ENCODE results near the gene LRRC61.

Gene LRRC61

GRCh38 chr7:150335774-150336112, 12.6 kb downstream of the LRRC61 start:
- 80% methylated on average over 5 of the region's 6 CpGs for WGBS
- peak overlapping the region in 1 of 2 experiments; percentile 2 for H3K14ac ChIP-seq (ENCODE audit: low read length in 2 of 2)
- no peak overlapping the region for H2BK5ac ChIP-seq (ENCODE audit: low read depth, low read length, poor library complexity, severe bottlenecking)

DNA sequence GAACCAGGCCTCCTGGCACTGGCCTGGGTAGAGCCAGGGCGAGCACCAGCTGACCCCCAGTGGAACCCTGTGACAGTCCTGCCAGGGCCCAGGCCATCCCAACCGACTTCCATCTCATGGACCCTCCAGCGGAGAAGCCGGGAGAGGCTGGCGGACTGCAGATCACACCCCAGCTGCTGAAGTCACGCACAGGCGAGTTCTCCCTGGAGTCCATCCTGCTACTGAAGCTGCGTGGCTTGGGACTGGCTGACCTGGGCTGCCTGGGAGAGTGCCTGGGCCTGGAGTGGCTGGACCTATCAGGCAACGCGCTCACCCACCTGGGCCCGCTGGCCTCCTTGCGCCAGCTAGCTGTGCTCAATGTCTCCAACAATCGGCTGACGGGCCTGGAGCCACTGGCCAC, 13.6 kb downstream of the LRRC61 start:
- H2BK12ac ChIP-seq (ENCODE audit: low read length in 2 of 2) = peak overlapping the region in 1 of 2 experiments; percentile 60
- peak overlapping the region in 1 of 2 experiments; percentile 18 for H3K18ac ChIP-seq (ENCODE audit: low read depth in 1 of 2, low read length in 2 of 2)
- peaks cover 41 to 53% of the 10 kb centered on the region in 2 experiments for H3K27me3 ChIP-seq (ENCODE audit: control insufficient read depth in 1 of 2, insufficient read depth in 1 of 2, low read length in 2 of 2)
- H3K27ac ChIP-seq (ENCODE audit: low read length, poor library complexity, severe bottlenecking) = no peak overlapping the region
- H2AFZ ChIP-seq (ENCODE audit: low read depth, low read length) = no peak overlapping the region
- H3K79me1 ChIP-seq (replicated peaks; ENCODE audit: low read length, poor library complexity, severe bottlenecking) = no peaks in the 10 kb centered on the region
- no peak overlapping the region for H2BK120ac ChIP-seq (ENCODE audit: low read depth, low read length)
- H2AK5ac ChIP-seq (ENCODE audit: low read length, severe bottlenecking) = no peak overlapping the region
- no peak overlapping the region for H2BK5ac ChIP-seq (ENCODE audit: low read depth, low read length, poor library complexity, severe bottlenecking)
- H3K14ac ChIP-seq (ENCODE audit: low read length in 2 of 2) = peak overlapping the region in 1 of 2 experiments; percentile 35
- no peak for DNase-seq
- no peak overlapping the region for H3K4me3 ChIP-seq (ENCODE audit: insufficient read depth in 1 of 2, low read depth in 1 of 2, low read length in 2 of 2)
- no peak overlapping the region for H3K23ac ChIP-seq (ENCODE audit: low read length in 2 of 2)
- H3K9ac ChIP-seq (ENCODE audit: low read length) = no peak overlapping the region
- H3K4me1 ChIP-seq (ENCODE audit: control insufficient read depth, insufficient read depth, low read depth, low read length) = peaks cover 22% of the 10 kb centered on the region
- H3K4ac ChIP-seq (ENCODE audit: low read depth in 1 of 2, low read length in 2 of 2) = no peak overlapping the region
- H2BK15ac ChIP-seq (ENCODE audit: low read depth, poor library complexity, severe bottlenecking) = peak overlapping the region; percentile 6
- H4K91ac ChIP-seq (ENCODE audit: low read length) = peak overlapping the region; percentile 25
- H3K4me2 ChIP-seq (ENCODE audit: low read length, poor library complexity, severe bottlenecking) = no peak overlapping the region
- H4K8ac ChIP-seq (ENCODE audit: low read length) = no peak overlapping the region
- whole genome bisulfite sequencing = 94% methylated on average over 14 of the region's 14 CpGs
- H3K9me3 ChIP-seq (ENCODE audit: control insufficient read depth, low read length) = no peaks in the 10 kb centered on the region
- H3K36me3 ChIP-seq (ENCODE audit: control insufficient read depth in 1 of 2, insufficient read depth in 2 of 2, low read depth in 1 of 2, low read length in 2 of 2) = no peaks in the 10 kb centered on the region

More at GRCh38 chr7:150335774-150336112, 12.6 kb downstream of the LRRC61 start:
- Histone ChIP-seq H2BK12ac (ENCODE audit: low read length in 2 of 2) (peak overlapping the region in 1 of 2 experiments; percentile 67), H3K4ac (ENCODE audit: low read depth in 1 of 2, low read length in 2 of 2) (peak overlapping the region in 1 of 2 experiments; percentile 44), H4K8ac (ENCODE audit: low read length) (no peak overlapping the region), H3K4me1 (ENCODE audit: control insufficient read depth, insufficient read depth, low read depth, low read length) (peaks cover 17% of the 10 kb centered on the region), H3K9me3 (ENCODE audit: control insufficient read depth, low read length) (no peaks in the 10 kb centered on the region), H3K4me2 (ENCODE audit: low read length, poor library complexity, severe bottlenecking) (no peak overlapping the region), H4K91ac (ENCODE audit: low read length) (no peak overlapping the region), H3K9ac (ENCODE audit: low read length) (no peak overlapping the region), H3K23ac (ENCODE audit: low read length in 2 of 2) (no peak overlapping the region), H2AFZ (ENCODE audit: low read depth, low read length) (no peak overlapping the region), H3K36me3 (ENCODE audit: control insufficient read depth in 1 of 2, insufficient read depth in 2 of 2, low read depth in 1 of 2, low read length in 2 of 2) (no peaks in the 10 kb centered on the region), H3K27ac (ENCODE audit: low read length, poor library complexity, severe bottlenecking) (no peak overlapping the region), H3K18ac (ENCODE audit: low read depth in 1 of 2, low read length in 2 of 2) (peak overlapping the region in 1 of 2 experiments; percentile 46), H2BK120ac (ENCODE audit: low read depth, low read length) (no peak overlapping the region), H2AK5ac (ENCODE audit: low read length, severe bottlenecking) (no peak overlapping the region), H3K27me3 (ENCODE audit: control insufficient read depth in 1 of 2, insufficient read depth in 1 of 2, low read length in 2 of 2) (peaks cover 34 to 44% of the 10 kb centered on the region in 2 experiments), H3K4me3 (ENCODE audit: insufficient read depth in 1 of 2, low read depth in 1 of 2, low read length in 2 of 2) (no peak overlapping the region), H2BK15ac (ENCODE audit: low read depth, poor library complexity, severe bottlenecking) (peak overlapping the region; percentile 1), H3K79me1 (replicated peaks; ENCODE audit: low read length, poor library complexity, severe bottlenecking) (no peaks in the 10 kb centered on the region)
- no peak for DNase-seq

GRCh38 chr7:150337179-150337578, 14.0 kb downstream of the LRRC61 start:
- H3K4me3 ChIP-seq (ENCODE audit: insufficient read depth in 1 of 2, low read depth in 1 of 2, low read length in 2 of 2) = no peak overlapping the region
- no peak overlapping the region for H3K27ac ChIP-seq (ENCODE audit: low read length, poor library complexity, severe bottlenecking)
- no peaks in the 10 kb centered on the region for H3K36me3 ChIP-seq (ENCODE audit: control insufficient read depth in 1 of 2, insufficient read depth in 2 of 2, low read depth in 1 of 2, low read length in 2 of 2)
- peak overlapping the region in 1 of 2 experiments; percentile 24 for H2BK12ac ChIP-seq (ENCODE audit: low read length in 2 of 2)
- no peak overlapping the region for H2AFZ ChIP-seq (ENCODE audit: low read depth, low read length)
- peak overlapping the region; percentile 25 for H4K91ac ChIP-seq (ENCODE audit: low read length)
- no peak overlapping the region for H2BK5ac ChIP-seq (ENCODE audit: low read depth, low read length, poor library complexity, severe bottlenecking)
- H4K8ac ChIP-seq (ENCODE audit: low read length) = no peak overlapping the region
- no peak overlapping the region for H2AK5ac ChIP-seq (ENCODE audit: low read length, severe bottlenecking)
- H3K4me1 ChIP-seq (ENCODE audit: control insufficient read depth, insufficient read depth, low read depth, low read length) = peaks cover 22% of the 10 kb centered on the region
- H3K9me3 ChIP-seq (ENCODE audit: control insufficient read depth, low read length) = peaks cover 3% of the 10 kb centered on the region
- WGBS = 93% methylated on average over 18 of the region's 18 CpGs
- no peak overlapping the region for H3K18ac ChIP-seq (ENCODE audit: low read depth in 1 of 2, low read length in 2 of 2)
- H3K27me3 ChIP-seq (ENCODE audit: control insufficient read depth in 1 of 2, insufficient read depth in 1 of 2, low read length in 2 of 2) = peaks cover 43 to 57% of the 10 kb centered on the region in 2 experiments
- no peak overlapping the region for H3K4ac ChIP-seq (ENCODE audit: low read depth in 1 of 2, low read length in 2 of 2)
- H2BK120ac ChIP-seq (ENCODE audit: low read depth, low read length) = no peak overlapping the region
- H3K14ac ChIP-seq (ENCODE audit: low read length in 2 of 2) = no peak overlapping the region
- no peak overlapping the region for H2BK15ac ChIP-seq (ENCODE audit: low read depth, poor library complexity, severe bottlenecking)
- H3K79me1 ChIP-seq (replicated peaks; ENCODE audit: low read length, poor library complexity, severe bottlenecking) = no peaks in the 10 kb centered on the region
- no peak overlapping the region for H3K4me2 ChIP-seq (ENCODE audit: low read length, poor library complexity, severe bottlenecking)
- H3K9ac ChIP-seq (ENCODE audit: low read length) = no peak overlapping the region
- DNase-seq = no peak
- no peak overlapping the region for H3K23ac ChIP-seq (ENCODE audit: low read length in 2 of 2)

GRCh38 chr7:150337659-150338081, 14.5 kb downstream of the LRRC61 start:
- WGBS = 83% methylated on average over 6 of the region's 6 CpGs
- H2BK120ac ChIP-seq (ENCODE audit: low read depth, low read length) = peak overlapping the region; percentile 13

More at GRCh38 chr7:150337659-150338081, 14.5 kb downstream of the LRRC61 start:
- Histone ChIP-seq H2BK12ac (ENCODE audit: low read length in 2 of 2) (no peak overlapping the region), H3K4me2 (ENCODE audit: low read length, poor library complexity, severe bottlenecking) (no peak overlapping the region), H2BK15ac (ENCODE audit: low read depth, poor library complexity, severe bottlenecking) (no peak overlapping the region), H3K18ac (ENCODE audit: low read depth in 1 of 2, low read length in 2 of 2) (no peak overlapping the region), H3K4ac (ENCODE audit: low read depth in 1 of 2, low read length in 2 of 2) (no peak overlapping the region), H3K14ac (ENCODE audit: low read length in 2 of 2) (no peak overlapping the region), H3K36me3 (ENCODE audit: control insufficient read depth in 1 of 2, insufficient read depth in 2 of 2, low read depth in 1 of 2, low read length in 2 of 2) (no peaks in the 10 kb centered on the region), H3K27ac (ENCODE audit: low read length, poor library complexity, severe bottlenecking) (no peak overlapping the region), H3K9me3 (ENCODE audit: control insufficient read depth, low read length) (peaks cover 8% of the 10 kb centered on the region), H4K8ac (ENCODE audit: low read length) (no peak overlapping the region), H2AK5ac (ENCODE audit: low read length, severe bottlenecking) (no peak overlapping the region), H3K4me1 (ENCODE audit: control insufficient read depth, insufficient read depth, low read depth, low read length) (peaks cover 22% of the 10 kb centered on the region), H2AFZ (ENCODE audit: low read depth, low read length) (no peak overlapping the region), H2BK5ac (ENCODE audit: low read depth, low read length, poor library complexity, severe bottlenecking) (no peak overlapping the region), H3K79me1 (replicated peaks; ENCODE audit: low read length, poor library complexity, severe bottlenecking) (no peaks in the 10 kb centered on the region), H3K4me3 (ENCODE audit: insufficient read depth in 1 of 2, low read depth in 1 of 2, low read length in 2 of 2) (no peak overlapping the region), H3K23ac (ENCODE audit: low read length in 2 of 2) (no peak overlapping the region), H4K91ac (ENCODE audit: low read length) (no peak overlapping the region), H3K27me3 (ENCODE audit: control insufficient read depth in 1 of 2, insufficient read depth in 1 of 2, low read length in 2 of 2) (peaks cover 48 to 62% of the 10 kb centered on the region in 2 experiments), H3K9ac (ENCODE audit: low read length) (no peak overlapping the region)
- DNase-seq = no peak
